CD4-positive, alpha-beta T cell treated with Interleukin-4 for 1 hour (primary cell): ENCODE results near the gene COG2.

Source experiments
- DNase-seq, 2 donors: peaks; one replicate each; pipeline ENCODE4 v3.0.0-alpha.2; 2020 to 2022

Gene COG2

GRCh38 chr1:230725256-230726012, 83.2 kb downstream of the COG2 start:
- DNase-seq, result no peak

- DNase-seq, result no peak
Observed at GRCh38 chr1:230728710-230729392, 86.6 kb downstream of the COG2 start.

- no peak for DNase-seq
Observed at GRCh38 chr1:230730977-230731376, 88.7 kb downstream of the COG2 start.

- DNase-seq, result no peak
Observed at GRCh38 chr1:230735447-230735846, 93.2 kb downstream of the COG2 start.

- no peak for DNase-seq
Observed at GRCh38 chr1:230737622-230738262, 95.5 kb downstream of the COG2 start.

- DNase-seq, result no peak
Observed at GRCh38 chr1:230739564-230740290, 97.4 kb downstream of the COG2 start.
